Head of caudate nucleus (tissue), 42 donors: ENCODE data around the gene CEP112.
A peak's percentile ranks its signal among the peaks of the same experiment; 100 is the strongest.

ENCODE experiments used
- DNase-seq, 42 donors: peaks; one replicate each; pipeline versions ENCODE4 v3.0.0 to v3.0.0-alpha.2; 2020 to 2021; ENCODE audit warnings: mixed read lengths in 7 of 42
- intact Hi-C: fragments of 100-400 bp; cut with DNase I; formaldehyde crosslinking; loops from one replicate; pipeline ENCODE4 v1.15.0; 2022

The CEP112 gene

GRCh38 chr17:65659512-65659911 lies 532.4 kb downstream of the CEP112 start:
- DNase-seq = no peak
- intact Hi-C loops = no loop called here

GRCh38 chr17:65657251-65657828 lies 534.6 kb downstream of the CEP112 start:
- DNase-seq = no peak
- intact Hi-C loops = no loop called here

- intact Hi-C loops = no loop called here
- DNase-seq = no peak
These were observed 535.3 kb downstream of the CEP112 start for GRCh38 chr17:65656390-65657250.

- intact Hi-C loops = no loop called here
- no peak for DNase-seq
These were observed 536.2 kb downstream of the CEP112 start for GRCh38 chr17:65655706-65656105.

- intact Hi-C loops = no loop called here
- DNase-seq = no peak
These were observed 547.4 kb downstream of the CEP112 start for GRCh38 chr17:65644545-65644944.

- intact Hi-C loops = no loop called here
These were observed 553.5 kb downstream of the CEP112 start for GRCh38 chr17:65638221-65638975.

GRCh38 chr17:65637786-65638185 lies 554.1 kb downstream of the CEP112 start:
- DNase-seq = no peak
- intact Hi-C loops = no loop called here

More at GRCh38 chr17:65638221-65638975, 553.5 kb downstream of the CEP112 start:
- DNase-seq = peak in 1 of 42 donors; percentile 2

GRCh38 chr17:65634533-65634932 lies 557.4 kb downstream of the CEP112 start:
- DNase-seq = no peak
- intact Hi-C loops = no loop called here

- intact Hi-C loops = no loop called here
These were observed 557.9 kb downstream of the CEP112 start for GRCh38 chr17:65633988-65634387.

GRCh38 chr17:65633146-65633881 lies 558.6 kb downstream of the CEP112 start:
- no peak for DNase-seq
- intact Hi-C loops = no loop called here

More at GRCh38 chr17:65633988-65634387, 557.9 kb downstream of the CEP112 start:
- no peak for DNase-seq

- no peak for DNase-seq
- intact Hi-C loops = no loop called here
These were observed 561.4 kb downstream of the CEP112 start for GRCh38 chr17:65630502-65630901.

- no peak for DNase-seq
- intact Hi-C loops = no loop called here
These were observed 562.7 kb downstream of the CEP112 start for GRCh38 chr17:65629234-65629690.

GRCh38 chr17:65628644-65629036 lies 563.3 kb downstream of the CEP112 start:
- DNase-seq = peak in 1 of 42 donors; percentile 14
- intact Hi-C loops = no loop called here

GRCh38 chr17:65627891-65628643 lies 563.9 kb downstream of the CEP112 start:
- intact Hi-C loops = no loop called here

GRCh38 chr17:65627108-65627507 lies 564.8 kb downstream of the CEP112 start:
- DNase-seq = no peak
- intact Hi-C loops = no loop called here

More at GRCh38 chr17:65627891-65628643, 563.9 kb downstream of the CEP112 start:
- DNase-seq = peak in 33 of 42 donors; percentile 4 to 66 (median 26)

- intact Hi-C loops = no loop called here
These were observed 565.5 kb downstream of the CEP112 start for GRCh38 chr17:65626451-65626850.

GRCh38 chr17:65618516-65618915 lies 573.4 kb downstream of the CEP112 start:
- intact Hi-C loops = no loop called here
- DNase-seq = no peak

More at GRCh38 chr17:65626451-65626850, 565.5 kb downstream of the CEP112 start:
- DNase-seq = no peak

GRCh38 chr17:65617496-65617895 lies 574.4 kb downstream of the CEP112 start:
- intact Hi-C loops = no loop called here
- DNase-seq = no peak
